Kidney (tissue), 14 donors: ENCODE data around the gene EMILIN3. TPM values are rescaled to one million over a fixed set of nuclear protein-coding genes. Genes with fewer than 3 reads are reported as not detected.

Source experiments
- DNase-seq, 5 donors: peaks; one replicate each; pipeline ENCODE4 v3.0.0-alpha.2; 2013 to 2020
- FAIRE-seq: peaks from 2 replicates; lab custom pipeline; 2012; peaks lifted over from hg19 to GRCh38; lab: Jason Lieb, UNC
- H3K27ac ChIP-seq, 2 donors: one replicate each; pipeline ENCODE4 v1.7.0; 2013; ENCODE audit warnings: low read depth in 2 of 2, low read length in 2 of 2, inconsistent platforms in 1 of 2
- H3K27me3 ChIP-seq: one replicate; pipeline ENCODE4 v1.7.1; 2013; ENCODE audit warnings: low read length, inconsistent platforms; ENCODE audit not compliant: control insufficient read depth, insufficient read depth
- H3K36me3 ChIP-seq, 3 donors: one replicate each; pipeline versions ENCODE4 v1.7.0 to v1.7.1; 2013; ENCODE audit warnings: low read length in 3 of 3, control low read depth in 1 of 3, inconsistent platforms in 1 of 3; ENCODE audit not compliant: insufficient read depth in 3 of 3, control insufficient read depth in 2 of 3
- H3K4me1 ChIP-seq, 3 donors: one replicate each; pipeline versions ENCODE4 v1.7.0 to v1.7.1; 2013; ENCODE audit warnings: low read length in 3 of 3, inconsistent platforms in 1 of 3, low read depth in 1 of 3; ENCODE audit not compliant: control insufficient read depth in 2 of 3, insufficient read depth in 2 of 3
- H3K4me3 ChIP-seq, 3 donors: one replicate each; pipeline versions ENCODE4 v1.7.0 to v1.8.1; 2013; ENCODE audit warnings: low read length in 3 of 3, control low read depth in 1 of 3, inconsistent platforms in 1 of 3
- H3K9ac ChIP-seq, 3 donors: one replicate each; pipeline versions ENCODE4 v1.7.0 to v1.7.1; 2013; ENCODE audit warnings: low read length in 3 of 3, control low read depth in 1 of 3, inconsistent platforms in 1 of 3
- H3K9me3 ChIP-seq, 3 donors: one replicate each; pipeline versions ENCODE4 v1.7.0 to v1.7.1; 2013; ENCODE audit warnings: low read length in 3 of 3, control low read depth in 1 of 3, inconsistent platforms in 1 of 3; ENCODE audit not compliant: control insufficient read depth in 2 of 3, insufficient read depth in 1 of 3
- CTCF ChIP-seq: IDR thresholded peaks from 3 replicates; pipeline ENCODE4 v1.5.1; 2012; ENCODE audit warnings: mild to moderate bottlenecking, moderate library complexity, borderline replicate concordance; ENCODE audit not compliant: insufficient read depth; ENCODE audit errors: extremely low read depth
- intact Hi-C: fragments of 100-400 bp; cut with DNase I; formaldehyde crosslinking; loops from one replicate; pipeline ENCODE4 v1.11.1; 2022
- polyA plus RNA-seq: library from polyadenylated mRNA; stranded (reverse); fragments of 350-450 nt; fragmentation: Illumina TruSeq; extraction: RNeasy Lipid Tissue Mini Kit (QIAGEN cat#74804); gene quantifications from one replicate; pipeline ENCODE4 v1.2.3, GENCODE V29; 2014; ENCODE audit warnings: low read depth, low replicate concordance; ENCODE audit not compliant: insufficient read depth
- total RNA-seq: library from RNA; stranded (reverse); fragmentation: NEBNext Ultra II Directional; extraction: Animal tissue kit (Norgen Biotek cat#: 25700); gene quantifications from one replicate; pipeline ENCODE4 v1.2.1, GENCODE V29; 2021
- donor health status: control.
- donor health status: control.
- donor health status: control.
- donor health status: control.
- donor health status: control.
- donor health status: DM: yes; HTN: yes; CAD: no.
- donor health status: Normal renal cell carcinoma (clear cell type).

EMILIN3 gene
- total and polyA plus RNA-seq, 2 donors from 2014 or later, result 0.32 to 0.50 TPM

- H3K9me3 ChIP-seq, result no peaks in the 10 kb centered on the region
- DNase-seq (no peak), FAIRE-seq (no peak)
- peaks cover 0 to 7% (median 0%) of the 10 kb centered on the region in 3 donors for H3K4me1 ChIP-seq
- H3K36me3 ChIP-seq, result no peaks in the 10 kb centered on the region
- H3K27ac ChIP-seq, result no peak overlapping the region
- no peak overlapping the region for H3K4me3 ChIP-seq
- intact Hi-C loops, result no loop called here
- H3K9ac ChIP-seq, result no peak overlapping the region
- TF ChIP-seq CTCF, result no peak
- no peaks in the 10 kb centered on the region for H3K27me3 ChIP-seq
These were observed 46.2 kb downstream of the EMILIN3 start for GRCh38 chr20:41320441-41320840.

- Histone ChIP-seq H3K27ac (peak overlapping the region; percentile 69 to 77), H3K36me3 (no peaks in the 10 kb centered on the region), H3K9ac (peak overlapping the region; percentile 54 to 63 (median 58)), H3K9me3 (no peaks in the 10 kb centered on the region), H3K4me1 (peaks cover 0 to 11% (median 6%) of the 10 kb centered on the region in 3 donors), H3K4me3 (peak overlapping the region; percentile 66 to 81 (median 72)), H3K27me3 (no peaks in the 10 kb centered on the region)
- no peak for FAIRE-seq
- no peak for TF ChIP-seq CTCF
- peak in 2 of 5 donors; percentile 57 to 58 for DNase-seq
- intact Hi-C loops, result loop anchor here (10.0 kb wide), 1 partner anchor 63 kb away; no protein-coding TSS in a partner anchor
These were observed 48.4 kb downstream of the EMILIN3 start for GRCh38 chr20:41318271-41318649.

DNA sequence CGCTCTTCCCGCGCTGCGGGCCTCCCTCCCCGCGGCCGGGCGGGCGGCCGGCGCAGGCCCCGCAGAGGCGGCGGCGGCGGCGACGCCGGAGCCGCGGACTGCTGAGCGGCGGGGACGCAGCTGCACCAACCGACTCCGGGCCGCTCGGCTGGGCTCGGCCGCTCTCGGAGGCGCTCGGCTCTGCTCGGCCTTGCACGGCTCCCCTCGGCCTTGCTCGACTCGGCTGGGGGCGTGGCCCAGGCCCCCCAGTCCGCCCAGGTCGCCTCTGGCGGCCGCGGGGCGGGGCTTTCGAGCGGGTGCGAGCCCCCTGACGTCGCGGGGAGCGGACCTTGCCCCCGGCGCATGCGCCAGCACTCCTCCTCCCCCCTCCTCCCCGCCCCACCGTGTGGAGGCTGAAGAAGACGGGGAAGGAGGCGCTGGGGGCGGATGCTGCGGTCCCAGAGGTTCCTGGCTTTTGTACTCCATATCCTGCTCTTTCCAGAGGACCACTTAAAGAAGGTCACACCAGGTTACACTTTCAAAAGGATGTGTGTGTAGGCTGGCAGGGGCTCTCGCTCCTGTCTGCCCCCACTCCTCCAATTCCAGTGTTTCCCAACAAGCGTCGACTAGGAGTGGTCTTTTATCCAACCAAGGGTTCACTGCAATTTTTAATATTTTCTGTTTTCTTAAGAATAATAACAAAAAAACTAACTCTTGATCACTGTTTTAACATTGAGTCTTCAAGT is 48.9 kb downstream of the EMILIN3 start, which contains the start of gene ZHX3:
ZHX3 (minus strand) TSS at position 186 of the 725 bp plus-strand sequence. CDS start 112,815 bp downstream, outside the sequence.
- peak; percentile 98 to 99 (median 99) for DNase-seq
- intact Hi-C loops, result loop anchor here (10.0 kb wide), 1 partner anchor 63 kb away; no protein-coding TSS in a partner anchor
- no peak for FAIRE-seq
- no peaks in the 10 kb centered on the region for H3K9me3 ChIP-seq
- peak within 1 kb of the TSS; percentile 90 for H3K27ac ChIP-seq
- no peaks in the 10 kb centered on the region for H3K27me3 ChIP-seq
- H3K4me1 ChIP-seq, result peaks cover 0 to 11% (median 6%) of the 10 kb centered on the region in 3 donors
- H3K4me3 ChIP-seq, result peak within 1 kb of the TSS; percentile 81 to 92 (median 81)
- no peak for TF ChIP-seq CTCF
- H3K36me3 ChIP-seq, result no peaks in the 10 kb centered on the region
- peak within 1 kb of the TSS; percentile 58 to 90 (median 78) for H3K9ac ChIP-seq
